HS-5 (cell line): Measurements from ENCODE around the gene SLC12A7.

Experiments
- DNase-seq: peaks from one replicate; pipeline ENCODE4 v3.0.0-alpha.2; 2012; ENCODE audit warnings: low read depth

SLC12A7 gene

DNA sequence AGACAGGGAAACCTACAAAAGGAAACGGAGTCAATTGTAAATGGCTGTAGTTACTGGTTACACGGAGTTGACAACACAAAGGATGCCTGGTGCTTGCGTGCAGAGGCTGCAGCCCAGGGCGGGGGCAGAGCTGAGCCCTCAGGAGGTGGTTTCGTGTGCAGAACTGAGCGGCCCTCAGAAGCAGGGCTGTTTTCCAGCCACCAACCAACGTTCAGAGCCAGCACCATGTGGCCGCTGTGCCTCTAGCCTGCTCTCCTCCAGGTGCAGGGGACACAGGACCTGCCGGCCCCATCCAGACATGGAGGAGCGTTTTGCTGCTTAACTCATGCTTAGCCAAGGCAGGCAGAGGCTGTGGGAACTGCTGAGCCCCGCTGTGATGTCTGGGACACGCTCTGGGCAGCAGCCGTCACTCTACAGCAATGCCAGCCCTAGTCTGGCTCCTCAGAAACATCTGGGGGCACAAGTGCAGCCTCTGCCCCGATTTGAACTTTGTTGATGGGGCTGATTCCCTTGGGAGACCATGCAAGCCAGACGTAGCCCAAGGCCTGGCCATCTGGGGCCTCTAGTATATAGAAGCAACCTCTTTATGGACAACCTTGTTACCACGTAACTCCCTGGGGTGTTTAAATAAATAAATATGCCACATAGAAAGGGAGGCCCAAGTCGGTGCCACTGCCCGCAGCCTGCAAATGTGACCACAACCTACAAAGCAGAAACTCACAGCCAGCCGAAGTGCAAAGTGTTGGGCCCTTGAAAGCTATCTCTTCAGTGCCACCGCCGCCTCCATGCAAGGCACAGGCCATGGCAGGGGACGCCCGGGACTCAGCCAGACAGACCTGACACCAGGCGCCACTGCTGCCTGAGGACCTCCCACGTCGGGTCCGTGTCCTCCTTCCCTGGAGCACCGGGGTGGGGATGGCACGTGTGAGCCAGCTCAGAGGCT lies 61.2 kb downstream of the SLC12A7 start:
- DNase-seq = no peak

- DNase-seq = no peak
Measured at GRCh38 chr5:1048861-1049838, 62.7 kb downstream of the SLC12A7 start.

DNA sequence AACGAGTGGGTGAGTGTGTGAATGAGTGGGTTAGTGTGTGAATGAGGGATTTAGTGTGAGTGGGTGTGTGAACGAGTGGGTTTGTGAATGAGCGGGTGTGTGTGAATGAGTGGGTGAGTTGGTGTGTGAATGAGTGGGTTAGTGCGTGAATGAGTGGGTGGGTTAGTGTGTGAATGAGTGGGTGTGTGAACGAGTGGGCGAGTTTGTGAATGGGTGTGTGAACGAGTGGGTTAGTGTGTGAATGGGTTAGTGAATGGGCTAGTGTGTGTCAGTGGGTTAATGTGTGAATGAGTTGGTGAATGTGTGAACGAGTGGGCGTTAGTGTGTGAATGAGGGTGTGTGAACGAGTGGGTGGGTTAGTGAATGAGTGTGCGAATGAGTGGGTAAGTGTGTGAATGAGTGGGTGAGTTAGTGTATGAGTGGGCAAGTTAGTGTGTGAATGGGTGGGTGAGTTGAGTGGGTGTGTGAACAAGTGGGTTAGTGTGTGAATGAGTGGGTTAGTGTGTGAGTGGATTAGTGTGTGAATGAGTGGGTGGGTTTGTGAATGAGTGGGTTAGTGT lies 63.6 kb downstream of the SLC12A7 start:
- DNase-seq = no peak

DNA sequence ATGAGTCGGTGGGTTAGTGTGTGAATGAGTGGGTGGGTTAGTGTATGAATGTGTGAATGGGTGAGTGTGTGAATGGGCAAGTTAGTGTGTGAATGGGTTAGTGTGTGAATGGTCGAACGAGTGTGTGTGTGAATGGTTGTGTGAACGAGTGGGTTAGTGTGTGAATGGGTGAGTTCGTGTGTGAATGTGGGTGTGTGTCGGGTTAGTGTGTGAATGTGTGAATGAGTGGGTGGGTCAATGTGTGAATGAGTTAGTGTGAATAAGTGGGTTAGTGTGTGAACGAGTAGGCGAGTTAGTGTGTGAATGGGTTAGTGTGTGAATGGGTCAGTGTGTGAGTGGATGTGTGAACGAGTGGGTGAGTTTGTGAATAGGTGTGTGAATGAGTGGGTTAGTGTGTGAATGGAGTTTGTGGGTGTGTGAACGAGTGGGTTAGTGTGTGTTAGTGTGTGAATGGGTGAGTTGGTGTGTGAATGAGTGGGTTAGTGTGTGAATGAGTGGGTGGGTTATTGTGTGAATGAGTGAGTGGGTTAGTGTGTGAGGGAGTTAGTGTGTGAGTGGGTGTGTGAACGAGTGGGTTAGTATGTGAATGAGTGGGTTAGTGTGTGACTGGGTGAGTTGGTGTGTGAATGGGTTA lies 64.4 kb downstream of the SLC12A7 start:
- DNase-seq = no peak

DNA sequence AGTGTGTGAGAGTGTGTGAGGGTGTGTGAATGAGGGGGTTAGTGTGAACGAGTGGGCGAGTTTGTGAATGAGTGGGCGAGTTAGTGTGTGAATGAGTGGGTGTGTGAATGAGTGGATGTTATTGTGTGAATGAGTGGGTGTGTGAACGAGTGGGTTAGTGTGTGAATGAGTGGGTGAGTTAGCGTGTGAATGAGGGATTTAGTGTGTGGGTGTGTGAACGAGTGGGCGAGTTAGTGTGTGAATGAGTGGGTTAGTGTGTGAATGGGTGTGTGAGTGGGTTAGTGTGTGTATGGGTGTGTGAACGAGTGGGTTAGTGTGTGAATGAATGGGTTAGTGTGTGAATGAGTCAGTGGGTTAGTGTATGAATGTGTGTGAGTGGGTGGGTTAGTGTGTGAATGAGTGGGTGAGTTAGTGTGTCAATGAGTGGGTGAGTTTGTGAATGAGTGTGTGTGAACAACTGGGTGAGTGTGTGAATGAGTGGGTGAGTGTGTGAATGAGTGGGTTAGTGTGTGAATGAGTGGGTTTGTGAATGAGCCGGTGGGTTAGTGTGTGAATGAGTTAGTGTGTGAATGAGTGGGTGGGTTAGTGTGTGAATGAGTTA lies 65.8 kb downstream of the SLC12A7 start:
- no peak for DNase-seq

- DNase-seq = no peak
Measured at GRCh38 chr5:1044117-1044516, 67.7 kb downstream of the SLC12A7 start.

DNA sequence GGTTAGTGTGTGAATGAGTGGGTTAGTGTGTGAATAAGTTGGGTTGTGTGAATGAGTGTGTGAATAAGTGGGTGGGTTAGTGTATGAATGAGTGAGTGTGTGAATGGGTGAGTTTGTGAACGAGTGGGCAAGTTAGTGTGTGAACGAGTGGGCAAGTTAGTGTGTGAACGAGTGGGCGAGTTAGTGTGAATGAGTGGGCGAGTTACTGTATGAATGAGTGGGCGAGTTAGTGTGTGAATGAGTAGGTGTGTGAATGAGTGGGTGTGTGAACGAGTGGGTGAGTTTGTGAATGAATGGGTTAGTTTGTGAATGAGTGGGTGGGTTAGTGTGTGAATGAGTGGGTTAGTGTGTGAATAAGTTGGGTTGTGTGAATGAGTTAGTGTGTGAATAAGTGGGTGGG lies 68.5 kb downstream of the SLC12A7 start:
- DNase-seq = no peak

GRCh38 chr5:1042626-1043025 lies 69.2 kb downstream of the SLC12A7 start:
- DNase-seq = no peak

DNA sequence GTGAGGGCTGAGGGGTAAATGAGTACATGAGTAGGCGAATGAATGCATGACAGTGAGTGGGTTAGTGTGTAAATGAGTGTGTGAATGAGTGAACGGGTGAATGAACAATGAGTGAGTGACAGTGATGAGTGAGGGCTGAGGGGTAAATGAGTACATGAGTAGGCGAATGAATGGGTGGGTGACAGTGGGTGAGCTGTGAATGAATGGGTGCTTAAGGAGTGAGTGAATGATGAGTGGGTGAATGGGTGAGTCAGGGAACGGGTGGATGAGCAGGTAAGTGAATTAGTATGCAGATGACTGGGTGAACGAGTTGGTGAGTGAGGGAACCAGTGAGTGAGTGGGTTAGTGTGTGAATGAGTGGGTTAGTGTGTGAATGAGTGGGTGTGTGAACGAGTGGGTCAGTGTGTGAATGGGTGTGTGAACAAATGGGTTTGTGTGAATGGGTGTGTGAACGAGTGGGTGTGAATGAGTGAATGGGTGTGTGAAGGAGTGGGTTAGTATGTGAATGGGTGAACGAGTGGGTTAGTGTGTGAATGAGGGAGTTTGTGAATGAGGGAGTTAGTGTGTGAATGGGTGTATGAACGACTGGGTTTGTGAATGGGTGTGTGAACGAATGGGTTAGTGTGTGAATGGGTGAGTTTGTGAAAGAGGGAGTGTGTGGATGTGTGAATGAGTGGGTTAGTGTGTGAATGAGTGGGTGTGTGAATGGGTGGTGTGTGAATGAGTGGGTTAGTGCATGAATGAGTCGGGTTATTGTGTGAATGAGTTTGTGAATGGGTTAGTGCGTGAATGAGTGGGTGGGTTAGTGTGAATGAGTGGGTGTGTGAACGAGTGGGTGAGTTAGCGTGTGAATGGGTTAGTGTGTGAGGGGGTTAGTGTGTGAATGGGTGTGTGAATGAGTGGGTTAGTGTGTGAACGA lies 70.4 kb downstream of the SLC12A7 start:
- no peak for DNase-seq

- no peak for DNase-seq
Measured at GRCh38 chr5:1040571-1040970, 71.3 kb downstream of the SLC12A7 start.

GRCh38 chr5:1039706-1040260 lies 72.1 kb downstream of the SLC12A7 start:
- DNase-seq = no peak

DNA sequence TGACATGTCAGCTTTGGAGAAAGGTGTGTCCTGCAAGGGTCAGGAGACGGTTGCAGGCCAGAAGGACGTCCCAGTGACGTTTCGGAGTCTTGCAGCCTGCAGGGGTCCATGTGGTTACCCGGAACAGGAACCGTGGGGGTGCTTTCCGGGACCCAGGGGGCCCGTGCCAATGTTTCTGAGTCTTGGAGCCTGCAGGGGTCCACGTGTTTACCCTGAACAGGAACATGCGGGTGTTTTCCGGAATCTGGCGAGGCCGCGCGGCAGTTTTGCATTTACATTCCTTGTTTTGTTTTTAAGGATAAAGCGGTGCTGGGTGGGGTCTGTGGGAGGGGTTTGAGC lies 72.7 kb downstream of the SLC12A7 start:
- no peak for DNase-seq

GRCh38 chr5:1038417-1039209 lies 73.2 kb downstream of the SLC12A7 start:
- no peak for DNase-seq

- no peak for DNase-seq
Measured at GRCh38 chr5:1037671-1038416, 74.0 kb downstream of the SLC12A7 start.

DNA sequence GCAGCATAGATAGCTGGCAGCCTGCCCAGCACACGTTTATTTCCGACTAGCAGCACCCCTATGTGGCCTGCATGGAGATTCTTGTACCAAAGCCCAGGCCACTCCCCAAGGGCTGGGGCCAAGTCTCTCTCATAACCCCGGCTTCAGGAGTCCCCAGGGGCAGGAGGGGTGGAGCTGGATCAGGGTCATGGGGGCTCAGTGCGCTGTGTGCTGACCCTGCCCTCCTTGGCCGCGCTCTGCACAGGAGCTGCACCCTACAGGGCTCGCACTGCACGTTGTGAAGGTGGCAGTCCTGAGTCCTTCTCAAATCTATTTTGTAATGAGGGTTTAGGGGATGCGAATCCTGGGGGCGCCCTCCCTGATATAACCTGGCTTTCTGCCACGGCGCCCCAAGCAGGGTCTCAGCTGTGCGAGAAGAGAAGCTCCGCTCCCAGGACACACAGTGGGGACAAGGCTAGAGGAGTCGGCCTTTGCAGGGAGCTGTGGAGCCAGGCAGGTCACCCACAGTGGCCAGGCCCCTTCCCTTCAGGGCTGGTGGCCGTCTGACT lies 74.7 kb downstream of the SLC12A7 start:
- DNase-seq = no peak

- DNase-seq = no peak
Measured at GRCh38 chr5:1036504-1037122, 75.2 kb downstream of the SLC12A7 start.

- DNase-seq = no peak
Measured at GRCh38 chr5:1035421-1036405, 76.2 kb downstream of the SLC12A7 start.
